GM12864 (cell line): ENCODE data around the gene DCTN5.

Source experiments
- DNase-seq: peaks from one replicate; pipeline ENCODE4 v3.0.0-alpha.2; 2011; ENCODE audit warnings: low read depth
- H3K4me3 ChIP-seq: 2 replicates; pipeline ENCODE4 v1.5.1; 2011; ENCODE audit warnings: mild to moderate bottlenecking, low read depth, low read length, control low read depth
- CTCF ChIP-seq: IDR thresholded peaks from 2 replicates; pipeline ENCODE4 v1.5.1; 2011; ENCODE audit warnings: low read depth, mild to moderate bottlenecking, moderate library complexity, low read length, control low read depth, inconsistent platforms; ENCODE audit errors: missing control alignments

The DCTN5 gene

GRCh38 chr16:23634461-23635036 lies 6.7 kb upstream of the DCTN5 start:
- no peak overlapping the region for H3K4me3 ChIP-seq
- no peak for TF ChIP-seq CTCF
- DNase-seq = no peak

- no peak for DNase-seq
- H3K4me3 ChIP-seq = no peak overlapping the region
- no peak for TF ChIP-seq CTCF
Measured at GRCh38 chr16:23635958-23636357, 5.3 kb upstream of the DCTN5 start.

- DNase-seq = no peak
- TF ChIP-seq CTCF = no peak
- peak overlapping the region; percentile 79 for H3K4me3 ChIP-seq
Measured at GRCh38 chr16:23640615-23640930, 693 bp upstream of the DCTN5 start.

GRCh38 chr16:23642246-23642774 lies 1.0 kb downstream of the DCTN5 start:
- DNase-seq = no peak
- TF ChIP-seq CTCF = no peak
- peak overlapping the region; percentile 79 for H3K4me3 ChIP-seq

GRCh38 chr16:23650674-23651416 lies 9.6 kb downstream of the DCTN5 start:
- no peak for DNase-seq
- H3K4me3 ChIP-seq = no peak overlapping the region; the same call in 1 of the 2 replicates
- TF ChIP-seq CTCF = no peak

GRCh38 chr16:23651943-23652468 lies 10.7 kb downstream of the DCTN5 start:
- no peak for DNase-seq
- H3K4me3 ChIP-seq = peak overlapping the region; percentile 3; the same call in 1 of the 2 replicates
- TF ChIP-seq CTCF = no peak

- no peak overlapping the region for H3K4me3 ChIP-seq
- no peak for TF ChIP-seq CTCF
- DNase-seq = no peak
Measured at GRCh38 chr16:23663918-23664317, 22.7 kb downstream of the DCTN5 start.
